ENCODE data around the gene ZFP69. TPM values are rescaled to one million over a fixed set of nuclear protein-coding genes. Genes with fewer than 3 reads are reported as not detected.
A peak's percentile ranks its signal among the peaks of the same experiment; 100 is the strongest.

The ZFP69 gene
- total RNA-seq, 1 experiment from 2014 or later: 7.1 TPM

- no peak for DNase-seq (ENCODE audit: low spot score)
- BruUV-seq (replicated peaks): TSS peak; percentile 87
- intact Hi-C loops (cut with micrococcal nuclease; ENCODE audit: unreplicated experiment): no loop called here
- Histone ChIP-seq H3K27me3 (replicated peaks; ENCODE audit: insufficient read depth, low read depth, low read length, poor library complexity) (no peaks in the 10 kb centered on the region), H3K4me3 (ENCODE audit: low read depth, low read length, poor library complexity, severe bottlenecking) (peak overlapping the region; percentile 68), H3K27ac (ENCODE audit: low read depth, low read length, poor library complexity, severe bottlenecking) (peak overlapping the region; percentile 76), H3K4me1 (ENCODE audit: insufficient read depth, low read length, poor library complexity, severe bottlenecking) (peaks cover 3% of the 10 kb centered on the region), H3K9me3 (ENCODE audit: low read depth, low read length, poor library complexity, severe bottlenecking) (peaks cover 8% of the 10 kb centered on the region), H3K36me3 (ENCODE audit: insufficient read depth, low read length, poor library complexity, severe bottlenecking) (no peaks in the 10 kb centered on the region)
- TF ChIP-seq CTCF (conservative IDR thresholded peaks at IDR 0.05; ENCODE audit: low read depth, low read length): no peak
- TF ChIP-seq EZH2 (IDR thresholded peaks at IDR 0.05; ENCODE audit: borderline replicate concordance, low read depth, low read length, poor library complexity, severe bottlenecking): no peak
- ChIA-PET POLR2A (ENCODE audit: low non-redundant PET) (interaction anchor here (0.6 to 0.7 kb wide), 3 partner anchors 9 to 296 kb away, joined by 3 to 12 read pairs (median 4); no protein-coding TSS in a partner anchor), CTCF (interaction anchor here (0.7 kb wide), 1 partner anchor 175 kb away, joined by 4 read pairs; no protein-coding TSS in a partner anchor)
Measured at GRCh38 chr1:40507973-40508372, 30.9 kb downstream of the ZFP69 start.

GRCh38 chr1:40508375-40509341, 31.6 kb downstream of the ZFP69 start, which contains the start of gene EXO5:
Gene EXO5 (plus strand): TSS chr1:40508767. CDS start chr1:40514545, 5,778 bp downstream.
- Histone ChIP-seq H3K36me3 (ENCODE audit: insufficient read depth, low read length, poor library complexity, severe bottlenecking) (no peaks in the 10 kb centered on the region), H3K27ac (ENCODE audit: low read depth, low read length, poor library complexity, severe bottlenecking) (peak within 1 kb of the TSS; percentile 76), H3K9me3 (ENCODE audit: low read depth, low read length, poor library complexity, severe bottlenecking) (peaks cover 11% of the 10 kb centered on the region), H3K4me3 (ENCODE audit: low read depth, low read length, poor library complexity, severe bottlenecking) (peak within 1 kb of the TSS; percentile 68), H3K4me1 (ENCODE audit: insufficient read depth, low read length, poor library complexity, severe bottlenecking) (peaks cover 3% of the 10 kb centered on the region), H3K27me3 (replicated peaks; ENCODE audit: insufficient read depth, low read depth, low read length, poor library complexity) (no peaks in the 10 kb centered on the region)
- POLR2A ChIA-PET (ENCODE audit: low non-redundant PET): interaction anchor here (0.6 to 0.7 kb wide), 3 partner anchors 9 to 297 kb away, joined by 3 to 12 read pairs (median 4); no protein-coding TSS in a partner anchor
- TF ChIP-seq CTCF (conservative IDR thresholded peaks at IDR 0.05; ENCODE audit: low read depth, low read length) (no peak), EZH2 (IDR thresholded peaks at IDR 0.05; ENCODE audit: borderline replicate concordance, low read depth, low read length, poor library complexity, severe bottlenecking) (no peak)
- TSS peak; percentile 48 for BruUV-seq (replicated peaks)
- DNase-seq (ENCODE audit: low spot score): peak; percentile 90
- intact Hi-C loops (cut with micrococcal nuclease; ENCODE audit: unreplicated experiment): no loop called here
- CTCF ChIA-PET: interaction anchor here (0.7 kb wide), 1 partner anchor 174 kb away, joined by 4 read pairs; no protein-coding TSS in a partner anchor

GRCh38 chr1:40519517-40519916, 42.4 kb downstream of the ZFP69 start:
- Histone ChIP-seq H3K4me3 (ENCODE audit: low read depth, low read length, poor library complexity, severe bottlenecking) (no peak overlapping the region), H3K27me3 (replicated peaks; ENCODE audit: insufficient read depth, low read depth, low read length, poor library complexity) (no peaks in the 10 kb centered on the region), H3K4me1 (ENCODE audit: insufficient read depth, low read length, poor library complexity, severe bottlenecking) (no peaks in the 10 kb centered on the region), H3K27ac (ENCODE audit: low read depth, low read length, poor library complexity, severe bottlenecking) (no peak overlapping the region), H3K9me3 (ENCODE audit: low read depth, low read length, poor library complexity, severe bottlenecking) (peaks cover 55% of the 10 kb centered on the region), H3K36me3 (ENCODE audit: insufficient read depth, low read length, poor library complexity, severe bottlenecking) (peaks cover 15% of the 10 kb centered on the region)
- no TSS peak for BruUV-seq (replicated peaks)
- TF ChIP-seq CTCF (conservative IDR thresholded peaks at IDR 0.05; ENCODE audit: low read depth, low read length) (no peak), EZH2 (IDR thresholded peaks at IDR 0.05; ENCODE audit: borderline replicate concordance, low read depth, low read length, poor library complexity, severe bottlenecking) (no peak)
- CTCF ChIA-PET: no interaction called here
- POLR2A ChIA-PET (ENCODE audit: low non-redundant PET): no interaction called here
- DNase-seq (ENCODE audit: low spot score): no peak
- intact Hi-C loops (cut with micrococcal nuclease; ENCODE audit: unreplicated experiment): no loop called here

Measured in A673 (cell line).